PFSK-1 (cell line): ENCODE data around the gene CIB1.
A peak's percentile ranks its signal among the peaks of the same experiment; 100 is the strongest.

Source experiments
- FOXP2 ChIP-seq: optimal IDR thresholded peaks from 2 replicates; pipeline ENCODE3; 2011; ENCODE audit warnings: borderline replicate concordance, control low read depth, inconsistent platforms; ENCODE audit not compliant: insufficient read depth; ENCODE audit errors: extremely low read length, extremely low read depth
- POLR2AphosphoS5 ChIP-seq: IDR thresholded peaks from 2 replicates; pipeline ENCODE4 v1.6.1; 2012; ENCODE audit warnings: low read depth, mild to moderate bottlenecking, control low read depth, low read length, moderate library complexity
- REST ChIP-seq, 2 experiments: IDR thresholded peaks; 2 replicates each; pipeline versions ENCODE4 v1.6.1 to v1.8.0; 2011 to 2012; ENCODE audit warnings: low read depth in 2 of 2, low read length in 2 of 2, control low read depth in 1 of 2, inconsistent platforms in 1 of 2, mild to moderate bottlenecking in 1 of 2, moderate library complexity in 1 of 2; ENCODE audit not compliant: insufficient read depth in 1 of 2
- SIN3A ChIP-seq: IDR thresholded peaks from 2 replicates; pipeline ENCODE4 v1.6.1; 2012; ENCODE audit warnings: mild to moderate bottlenecking, low read length, moderate library complexity, borderline replicate concordance; ENCODE audit not compliant: insufficient read depth
- TAF1 ChIP-seq: IDR thresholded peaks from 2 replicates; pipeline ENCODE4 v1.6.1; 2012; ENCODE audit warnings: low read length, control low read depth, borderline replicate concordance; ENCODE audit not compliant: insufficient read depth

Gene CIB1

GRCh38 chr15:90227816-90228772, 5.6 kb downstream of the CIB1 start:
- TF ChIP-seq REST (IDR thresholded peaks at IDR 0.05; ENCODE audit: insufficient read depth in 1 of 2, low read depth in 2 of 2, low read length in 2 of 2) = no peak
- TF ChIP-seq POLR2AphosphoS5 = peak; percentile 4; the same call in 1 of the 2 replicates

GRCh38 chr15:90227336-90227735, 6.4 kb downstream of the CIB1 start:
- TF ChIP-seq POLR2AphosphoS5 (no peak), FOXP2 (no peak), REST (IDR thresholded peaks at IDR 0.05; ENCODE audit: insufficient read depth in 1 of 2, low read depth in 2 of 2, low read length in 2 of 2) (no peak), TAF1 (no peak), SIN3A (no peak)

- no peak for TF ChIP-seq POLR2AphosphoS5
These were observed 8.1 kb downstream of the CIB1 start for GRCh38 chr15:90225504-90226234.

GRCh38 chr15:90225047-90225446, 8.7 kb downstream of the CIB1 start:
- no peak for TF ChIP-seq SIN3A
- no peak for TF ChIP-seq TAF1
- TF ChIP-seq FOXP2 = no peak
- no peak for TF ChIP-seq POLR2AphosphoS5

GRCh38 chr15:90223441-90224165, 10.1 kb downstream of the CIB1 start:
- TF ChIP-seq SIN3A (no peak), REST (IDR thresholded peaks at IDR 0.05; ENCODE audit: insufficient read depth in 1 of 2, low read depth in 2 of 2, low read length in 2 of 2) (no peak)

- no peak for TF ChIP-seq SIN3A
- no peak for TF ChIP-seq POLR2AphosphoS5
These were observed 11.2 kb downstream of the CIB1 start for GRCh38 chr15:90222547-90222946.
